ENCODE data around the gene IFT80. TPM values are rescaled to one million over a fixed set of nuclear protein-coding genes. Genes with fewer than 3 reads are reported as not detected.

The IFT80 gene
- total and polyA plus RNA-seq, 2 experiments from 2014 or later = 14.1 to 33.0 TPM

- H3K9me2 ChIP-seq (ENCODE audit: insufficient read depth) = no peaks in the 10 kb centered on the region
- peaks cover 7% of the 10 kb centered on the region; the same call in 1 of the 3 replicates for H3K9me3 Mint-ChIP-seq
- peaks cover 12% of the 10 kb centered on the region for H3K4me1 Mint-ChIP-seq
- no peak overlapping the region for H2AFZ ChIP-seq
- ATAC-seq (no peak), DNase-seq (ENCODE audit: low spot score) (no peak)
- no peaks in the 10 kb centered on the region for H4K20me1 ChIP-seq (replicated peaks; ENCODE audit: insufficient read depth)
- no peak overlapping the region for H3K4me2 ChIP-seq
- H3K4me3 ChIP-seq = no peak overlapping the region
- peaks cover 25% of the 10 kb centered on the region for H3K36me3 Mint-ChIP-seq (ENCODE audit: low read depth)
- no peaks in the 10 kb centered on the region for H3K27me3 Mint-ChIP-seq (ENCODE audit: insufficient read depth, low read depth, poor library complexity)
- H3K27ac ChIP-seq (ENCODE audit: low read depth) = no peak overlapping the region
- H3K27ac Mint-ChIP-seq = no peak overlapping the region
- H3K27me3 ChIP-seq (ENCODE audit: insufficient read depth) = no peaks in the 10 kb centered on the region
- H3K36me3 ChIP-seq (ENCODE audit: insufficient read depth) = 0 out of 2 replicates have a peak, but pooled peaks cover 2% of the 10 kb centered on the region
- TF ChIP-seq ETS1 (IDR thresholded peaks at IDR 0.05) (no peak), EZH2 (IDR thresholded peaks at IDR 0.05; ENCODE audit: low read depth, unreplicated experiment) (no peak), POLR2AphosphoS5 (IDR thresholded peaks at IDR 0.05; ENCODE audit: low read depth) (no peak), CTCF (conservative IDR thresholded peaks at IDR 0.05; ENCODE audit: low read depth in 2 of 2) (no peak), EZH2phosphoT487 (IDR thresholded peaks at IDR 0.05; ENCODE audit: unreplicated experiment) (no peak), JUNB (IDR thresholded peaks at IDR 0.05; ENCODE audit: unreplicated experiment) (no peak), ZNF114 (CRISPR knock-in tag; IDR thresholded peaks at IDR 0.05) (no peak), ZNF331 (CRISPR knock-in tag; IDR thresholded peaks at IDR 0.05; ENCODE audit: low read depth) (no peak), REST (IDR thresholded peaks at IDR 0.05; ENCODE audit: unreplicated experiment) (no peak), ZNF462 (CRISPR knock-in tag; IDR thresholded peaks at IDR 0.05) (no peak), STAT1 (IDR thresholded peaks at IDR 0.05; ENCODE audit: unreplicated experiment) (no peak), NANOG (IDR thresholded peaks at IDR 0.05; ENCODE audit: borderline replicate concordance) (no peak), CREB1 (CRISPR knock-in tag; IDR thresholded peaks at IDR 0.05; ENCODE audit: low read depth) (no peak)
- H3F3A ChIP-seq (replicated peaks; ENCODE audit: low read depth) = no peaks in the 10 kb centered on the region
- no peaks in the 10 kb centered on the region for H3K79me2 ChIP-seq (replicated peaks; ENCODE audit: insufficient read depth)
- H3K4me1 ChIP-seq (ENCODE audit: insufficient read depth) = peaks cover 14% of the 10 kb centered on the region; the same call in 1 of the 2 replicates
- no peak overlapping the region for H3K4me3 Mint-ChIP-seq
Observed at GRCh38 chr3:160376681-160377080, 22.3 kb downstream of the IFT80 start.

Data from GM23338 (cell line).